ENCODE data around the gene PCDHB1.

Gene PCDHB1, protein sequence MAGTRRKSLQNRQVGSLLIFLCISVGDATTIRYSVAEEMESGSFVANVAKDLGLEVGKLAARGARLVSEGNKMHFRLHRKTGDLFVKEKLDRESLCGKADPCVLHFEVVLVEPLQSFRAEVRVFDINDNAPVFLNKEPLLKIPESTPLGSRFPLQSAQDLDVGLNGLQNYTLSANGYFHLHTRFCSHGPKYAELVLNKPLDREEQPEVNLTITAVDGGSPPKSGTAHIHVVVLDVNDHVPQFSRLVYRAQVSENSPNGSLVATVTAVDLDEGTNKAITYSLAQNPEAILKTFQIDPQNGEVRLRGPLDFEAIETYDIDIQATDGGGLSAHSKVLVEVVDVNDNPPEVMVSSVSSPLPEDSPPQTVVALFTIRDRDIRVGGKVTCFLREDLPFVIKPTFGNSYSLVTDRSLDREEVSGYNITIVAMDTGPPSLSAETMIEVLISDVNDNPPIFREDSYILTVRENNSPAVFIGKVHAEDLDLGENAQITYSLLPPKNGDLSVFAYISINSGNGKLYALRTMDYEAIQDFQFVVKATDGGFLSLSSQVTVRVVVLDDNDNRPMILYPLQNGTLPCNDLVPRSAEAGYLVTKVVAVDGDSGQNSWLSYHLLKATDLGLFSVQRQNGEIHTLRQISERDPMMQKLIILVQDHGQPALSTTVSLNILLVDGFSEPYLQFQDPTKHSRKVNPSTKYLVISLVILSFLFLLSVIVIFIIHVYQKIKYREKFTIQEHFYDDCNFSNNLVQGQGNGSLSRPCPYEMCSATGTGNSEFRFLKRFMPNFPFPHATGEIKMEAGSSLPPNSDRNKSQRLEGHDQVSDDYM

GRCh38 chr5:141050622-141051520 is at the start of gene PCDHB1:
PCDHB1 (plus strand) TSS chr5:141051374; CDS start chr5:141051471, 97 bp downstream.
- no peak for DNase-seq

- DNase-seq, result no peak
These were observed 49.7 kb upstream of the PCDHB1 start for GRCh38 chr5:141001446-141001843.

- DNase-seq, result peak in 1 of 2 donors; percentile 16
These were observed 49.1 kb upstream of the PCDHB1 start for GRCh38 chr5:141001844-141002604.

- DNase-seq, result no peak
These were observed 48.6 kb upstream of the PCDHB1 start for GRCh38 chr5:141002605-141002965.

DNA sequence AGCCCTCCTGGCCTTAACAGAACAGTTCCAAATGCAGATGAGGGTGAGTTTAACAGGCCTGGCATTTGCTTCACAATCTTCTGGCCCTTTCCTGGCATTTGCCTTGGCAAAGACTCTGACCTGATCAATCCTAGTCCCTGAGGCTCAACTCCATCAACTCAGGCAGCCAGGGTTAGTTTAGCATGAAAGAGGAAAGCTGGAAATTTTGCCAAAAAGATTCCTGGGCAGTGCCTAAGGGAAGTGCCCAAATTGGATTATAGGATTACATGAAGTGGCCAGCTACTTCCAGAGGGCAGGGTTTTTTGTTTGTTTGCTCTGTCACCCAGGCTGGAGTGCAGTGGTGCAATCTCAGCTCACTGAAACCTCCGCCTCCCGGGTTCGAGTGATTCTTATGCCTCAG is 48.1 kb upstream of the PCDHB1 start:
- no peak for DNase-seq

GRCh38 chr5:141003791-141004611 is 47.2 kb upstream of the PCDHB1 start:
- no peak for DNase-seq

- no peak for DNase-seq
These were observed 43.4 kb upstream of the PCDHB1 start for GRCh38 chr5:141007791-141008190.

GRCh38 chr5:141010047-141010793 is 41.0 kb upstream of the PCDHB1 start:
- no peak for DNase-seq

GRCh38 chr5:141017943-141018342 is 33.2 kb upstream of the PCDHB1 start:
- no peak for DNase-seq

GRCh38 chr5:141022384-141022783 is 28.8 kb upstream of the PCDHB1 start:
- no peak for DNase-seq

GRCh38 chr5:141031006-141031405 is 20.2 kb upstream of the PCDHB1 start:
- DNase-seq, result no peak

DNA sequence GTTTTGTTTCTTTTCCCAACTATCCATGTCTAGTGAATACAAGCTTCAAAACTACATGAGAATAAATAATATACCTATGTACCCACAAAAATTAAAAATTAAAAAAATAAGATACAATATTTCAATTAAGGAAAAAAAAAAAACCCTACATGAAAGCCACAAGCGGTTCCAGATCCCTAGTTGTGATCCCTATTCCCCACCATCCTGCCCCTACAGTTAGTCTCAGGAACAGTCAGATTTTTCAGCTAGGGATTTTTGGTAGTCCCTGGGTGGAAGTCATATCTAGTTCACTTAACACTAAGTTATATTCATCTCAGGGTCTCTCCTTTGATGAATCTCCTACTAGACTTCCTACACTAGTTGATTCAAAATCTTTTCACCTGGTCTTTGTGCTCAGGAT is 18.5 kb upstream of the PCDHB1 start:
- no peak for DNase-seq

GRCh38 chr5:141039061-141039460 is 12.1 kb upstream of the PCDHB1 start:
- DNase-seq, result no peak

- DNase-seq, result no peak
These were observed 11.7 kb upstream of the PCDHB1 start for GRCh38 chr5:141039517-141039916.

GRCh38 chr5:141040093-141040770 is 10.9 kb upstream of the PCDHB1 start:
- DNase-seq, result peak; percentile 37 to 71

GRCh38 chr5:141040771-141041426 is 10.3 kb upstream of the PCDHB1 start:
- DNase-seq, result peak; percentile 92 to 95

GRCh38 chr5:141041427-141041785 is 9.8 kb upstream of the PCDHB1 start:
- DNase-seq, result no peak

DNA sequence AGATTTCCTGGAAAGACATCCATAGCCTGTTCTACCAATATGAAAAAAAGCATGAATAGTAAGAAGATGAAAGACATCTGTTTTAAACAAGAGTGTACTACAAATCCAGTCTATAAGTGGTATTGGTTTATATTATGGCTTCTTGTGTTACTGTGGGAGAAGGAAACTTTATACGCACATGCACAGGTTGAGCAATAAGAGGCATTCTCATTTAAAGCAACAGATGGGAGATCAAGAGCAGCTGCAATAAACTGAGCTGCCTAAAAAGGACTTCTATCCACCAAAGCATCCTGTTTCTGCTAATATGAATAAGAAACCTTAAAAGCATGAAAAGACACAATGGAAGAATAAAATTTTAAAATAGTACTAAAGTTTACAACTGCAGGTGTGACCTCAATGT is 8.6 kb upstream of the PCDHB1 start:
- no peak for DNase-seq

DNA sequence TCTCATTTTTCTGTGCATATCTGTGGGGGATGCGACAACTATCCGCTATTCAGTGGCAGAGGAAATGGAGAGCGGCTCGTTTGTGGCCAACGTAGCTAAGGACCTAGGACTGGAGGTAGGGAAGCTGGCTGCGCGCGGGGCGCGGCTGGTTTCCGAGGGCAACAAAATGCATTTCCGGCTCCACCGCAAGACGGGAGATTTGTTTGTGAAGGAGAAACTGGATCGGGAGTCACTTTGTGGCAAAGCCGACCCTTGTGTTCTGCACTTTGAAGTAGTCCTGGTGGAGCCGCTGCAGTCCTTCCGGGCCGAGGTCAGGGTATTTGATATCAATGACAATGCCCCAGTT is 320 bp downstream of the PCDHB1 start:
- DNase-seq, result no peak

- DNase-seq, result no peak
These were observed 26.7 kb downstream of the PCDHB1 start for GRCh38 chr5:141077826-141078225.

Measured in hippocampal formation (tissue), 2 donors.